Measurements from ENCODE around the gene STK38L.

DNA sequence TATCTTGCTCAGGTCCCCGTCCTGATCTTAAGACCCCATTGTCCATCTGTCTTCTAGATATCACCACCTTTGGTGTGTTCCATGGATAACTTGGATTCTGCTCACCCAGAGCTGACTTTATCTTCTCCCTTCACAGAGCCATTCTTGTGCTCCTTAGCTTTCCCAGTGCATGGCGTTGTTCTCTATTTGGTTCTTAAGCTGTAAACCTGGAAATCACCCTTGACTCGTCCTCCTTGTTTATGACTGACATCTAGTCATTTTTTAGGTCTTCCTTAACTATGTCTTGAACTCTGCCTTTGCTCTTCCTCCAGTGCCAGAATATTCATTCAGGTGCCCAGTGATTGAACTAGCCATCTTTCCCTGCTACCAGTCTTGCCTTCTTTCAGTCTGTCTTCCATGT lies 11.7 kb downstream of the STK38L start:
- TF ChIP-seq, protein P1, sequence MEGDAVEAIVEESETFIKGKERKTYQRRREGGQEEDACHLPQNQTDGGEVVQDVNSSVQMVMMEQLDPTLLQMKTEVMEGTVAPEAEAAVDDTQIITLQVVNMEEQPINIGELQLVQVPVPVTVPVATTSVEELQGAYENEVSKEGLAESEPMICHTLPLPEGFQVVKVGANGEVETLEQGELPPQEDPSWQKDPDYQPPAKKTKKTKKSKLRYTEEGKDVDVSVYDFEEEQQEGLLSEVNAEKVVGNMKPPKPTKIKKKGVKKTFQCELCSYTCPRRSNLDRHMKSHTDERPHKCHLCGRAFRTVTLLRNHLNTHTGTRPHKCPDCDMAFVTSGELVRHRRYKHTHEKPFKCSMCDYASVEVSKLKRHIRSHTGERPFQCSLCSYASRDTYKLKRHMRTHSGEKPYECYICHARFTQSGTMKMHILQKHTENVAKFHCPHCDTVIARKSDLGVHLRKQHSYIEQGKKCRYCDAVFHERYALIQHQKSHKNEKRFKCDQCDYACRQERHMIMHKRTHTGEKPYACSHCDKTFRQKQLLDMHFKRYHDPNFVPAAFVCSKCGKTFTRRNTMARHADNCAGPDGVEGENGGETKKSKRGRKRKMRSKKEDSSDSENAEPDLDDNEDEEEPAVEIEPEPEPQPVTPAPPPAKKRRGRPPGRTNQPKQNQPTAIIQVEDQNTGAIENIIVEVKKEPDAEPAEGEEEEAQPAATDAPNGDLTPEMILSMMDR (conservative IDR thresholded peaks at IDR 0.05 in 1 of 2, IDR thresholded peaks at IDR 0.05 in 1 of 2; ENCODE audit: low read depth in 1 of 2, low read length in 2 of 2): no peak
- TF ChIP-seq EZH2 (IDR thresholded peaks at IDR 0.05; ENCODE audit: low read length, missing control alignments): no peak

Data from fibroblast of lung (primary cell).